SK-N-SH (cell line): Measurements from ENCODE around the gene KLHDC8A. TPM values are rescaled to one million over a fixed set of nuclear protein-coding genes. Genes with fewer than 3 reads are reported as not detected.

ENCODE experiments used
- CTCF ChIA-PET: fragments of 300-600, 350-600 bp; formaldehyde crosslinking; extraction: SDS; loops from one replicate; lab custom pipeline; 2021; lab: Yijun Ruan, JAX
- POLR2A ChIA-PET: fragments of 350-600 bp; sonication (Branson Sonifier 250); formaldehyde crosslinking; extraction: SDS; loops from one replicate; lab custom pipeline; 2020; ENCODE audit warnings: antibody characterized with exemption, inconsistent platforms; lab: Yijun Ruan, JAX
- DNase-seq: peaks from one replicate; pipeline ENCODE4 v3.0.0; 2012
- H2AFZ ChIP-seq: fragments of 200-600 bp; sonication (generic); 2 replicates; pipeline ENCODE4 v1.8.1; 2016; ENCODE audit warnings: antibody characterized with exemption, mild to moderate bottlenecking, low read depth
- H3F3A ChIP-seq: fragments of 200-600 bp; sonication (generic); replicated peaks from 2 replicates; pipeline ENCODE3; 2016; ENCODE audit warnings: antibody characterized with exemption, mild to moderate bottlenecking; ENCODE audit not compliant: insufficient read depth
- H3K27ac ChIP-seq, 2 experiments: fragments of 200-500 bp in 1 of 2; fragments of 200-600 bp in 1 of 2; sonication (Bioruptor generic) in 1 of 2; sonication (generic), shearing (Covaris generic) in 1 of 2; 2 replicates each; pipeline versions ENCODE4 v1.5.1 to v1.6.1; 2014 to 2016; ENCODE audit warnings: low read depth in 2 of 2, inconsistent platforms in 1 of 2, low read length in 1 of 2, mild to moderate bottlenecking in 1 of 2, mixed read lengths in 1 of 2
- H3K27me3 ChIP-seq: fragments of 200-600 bp; sonication (generic), shearing (Covaris generic); 2 replicates; pipeline ENCODE4 v1.6.1; 2016; ENCODE audit warnings: mixed run types; ENCODE audit not compliant: insufficient read depth
- H3K36me3 ChIP-seq, 2 experiments: fragments of 200-500 bp in 1 of 2; fragments of 200-600 bp in 1 of 2; sonication (Bioruptor generic) in 1 of 2; sonication (generic) in 1 of 2; replicated peaks in 1 of 2; 2 replicates each; pipeline versions ENCODE3 to v1.5.1; 2014 to 2016; ENCODE audit warnings: low read length in 1 of 2, mild to moderate bottlenecking in 1 of 2; ENCODE audit not compliant: insufficient read depth in 2 of 2, control insufficient read depth in 1 of 2
- H3K4me1 ChIP-seq, 2 experiments: fragments of 200-500 bp in 1 of 2; fragments of 200-600 bp in 1 of 2; sonication (Bioruptor generic) in 1 of 2; sonication (generic), shearing (Covaris generic) in 1 of 2; 2 replicates each; pipeline versions ENCODE4 v1.5.1 to v1.6.1; 2014 to 2016; ENCODE audit warnings: low read depth in 1 of 2, low read length in 1 of 2, mixed run types in 1 of 2; ENCODE audit not compliant: insufficient read depth in 2 of 2, control insufficient read depth in 1 of 2
- H3K4me2 ChIP-seq: fragments of 200-600 bp; sonication (generic), shearing (Covaris generic); 2 replicates; pipeline ENCODE4 v1.6.1; 2017; ENCODE audit warnings: mixed run types
- H3K4me3 ChIP-seq, 2 experiments: fragments of 200-500 bp in 1 of 2; fragments of 200-600 bp in 1 of 2; sonication (Bioruptor generic) in 1 of 2; sonication (generic), shearing (Covaris generic) in 1 of 2; 2 replicates each; pipeline versions ENCODE4 v1.5.1 to v1.8.1; 2014 to 2016; ENCODE audit warnings: low read depth in 2 of 2, inconsistent platforms in 1 of 2, low read length in 1 of 2, mild to moderate bottlenecking in 1 of 2, mixed read lengths in 1 of 2, moderate library complexity in 1 of 2
- H3K79me2 ChIP-seq: fragments of 200-600 bp; sonication (generic); 2 replicates; pipeline ENCODE4 v1.8.1; 2017; ENCODE audit warnings: mild to moderate bottlenecking; ENCODE audit not compliant: insufficient read depth
- H3K9ac ChIP-seq: fragments of 200-600 bp; sonication (generic); 2 replicates; pipeline ENCODE4 v1.6.1; 2017; ENCODE audit warnings: mixed run types
- H3K9me2 ChIP-seq: fragments of 200-600 bp; sonication (generic); 2 replicates; pipeline ENCODE4 v1.6.1; 2017; ENCODE audit warnings: mixed run types
- H3K9me3 ChIP-seq: fragments of 200-600 bp; sonication (generic); 2 replicates; pipeline ENCODE4 v1.6.1; 2017; ENCODE audit warnings: mixed run types, mild to moderate bottlenecking, moderate library complexity
- H4K20me1 ChIP-seq: fragments of 200-600 bp; sonication (generic); 2 replicates; pipeline ENCODE4 v1.6.1; 2017; ENCODE audit warnings: mild to moderate bottlenecking, mixed run types; ENCODE audit not compliant: insufficient read depth
- ELF1 ChIP-seq: IDR thresholded peaks from 2 replicates; pipeline ENCODE4 v1.4.0; 2012
- FOSL2 ChIP-seq: IDR thresholded peaks from 2 replicates; pipeline ENCODE4 v1.4.0; 2012; ENCODE audit warnings: low read depth, mild to moderate bottlenecking, moderate library complexity, borderline replicate concordance
- GABPA ChIP-seq: IDR thresholded peaks from 2 replicates; pipeline ENCODE4 v1.4.0; 2012; ENCODE audit warnings: low read depth, mild to moderate bottlenecking
- MXI1 ChIP-seq: IDR thresholded peaks from 2 replicates; pipeline ENCODE4 v1.6.1; 2012; ENCODE audit warnings: mild to moderate bottlenecking, low read depth, low read length, improper control_type of control experiment
- RFX5 ChIP-seq: IDR thresholded peaks from 2 replicates; pipeline ENCODE4 v1.6.1; 2012; ENCODE audit warnings: mild to moderate bottlenecking, improper control_type of control experiment, low read length
- RXRA ChIP-seq: IDR thresholded peaks from 2 replicates; pipeline ENCODE4 v1.4.0; 2012; ENCODE audit warnings: low read depth, mild to moderate bottlenecking, borderline replicate concordance
- SIN3A ChIP-seq: IDR thresholded peaks from 2 replicates; pipeline ENCODE4 v1.6.1; 2012; ENCODE audit warnings: low read depth, mild to moderate bottlenecking, low read length, moderate library complexity, borderline replicate concordance
- SMC3 ChIP-seq: IDR thresholded peaks from 2 replicates; pipeline ENCODE4 v1.6.1; 2012; ENCODE audit warnings: low read depth, low read length, improper control_type of control experiment
- TAF1 ChIP-seq: IDR thresholded peaks from 2 replicates; pipeline ENCODE4 v1.6.1; 2012; ENCODE audit warnings: low read depth, mild to moderate bottlenecking, low read length, moderate library complexity, borderline replicate concordance
- TCF12 ChIP-seq: IDR thresholded peaks from 2 replicates; pipeline ENCODE4 v1.4.0; 2012
- TEAD4 ChIP-seq: IDR thresholded peaks from 2 replicates; pipeline ENCODE4 v1.4.0; 2012; ENCODE audit warnings: mild to moderate bottlenecking, borderline replicate concordance; ENCODE audit not compliant: insufficient read depth
- YY1 ChIP-seq: IDR thresholded peaks from 2 replicates; pipeline ENCODE4 v1.4.0; 2012; ENCODE audit warnings: low read depth, mild to moderate bottlenecking
- WGBS: methylation state at CpG from one replicate; pipeline ENCODE4 v1.1.6; 2017; ENCODE audit warnings: low lambda C conversion rate; 5-methylcytosine and 5-hydroxymethylcytosine counted together
- polyA plus RNA-seq, 3 experiments: library from polyadenylated mRNA; depleted of rRNA; stranded (reverse); fragments of >200 nt; gene quantifications; 2 replicates each; pipeline ENCODE4 v1.2.3, GENCODE V29; 2012
- TF ChIP-seq, protein P1 (sequence below): fragments of 150-350 bp; IDR thresholded peaks from 2 replicates; pipeline ENCODE4 v1.6.1; 2016; ENCODE audit warnings: mild to moderate bottlenecking, low read depth, low read length
- TF ChIP-seq, protein P2 (sequence below): fragments of 150-350 bp; IDR thresholded peaks from 2 replicates; pipeline ENCODE4 v1.6.1; 2017; ENCODE audit warnings: antibody characterized with exemption, low read length, low read depth, borderline replicate concordance
- TF ChIP-seq, protein P3 (sequence below): IDR thresholded peaks from 2 replicates; pipeline ENCODE4 v1.4.0; 2012; ENCODE audit warnings: low read depth
- TF ChIP-seq, protein P4 (sequence below): fragments of 200-600 bp; sonication (generic); IDR thresholded peaks from 2 replicates; pipeline ENCODE4 v1.6.1; 2017; ENCODE audit warnings: antibody characterized with exemption, mild to moderate bottlenecking, moderate library complexity
- TF ChIP-seq, protein P5 (sequence below): IDR thresholded peaks from 2 replicates; pipeline ENCODE4 v1.4.0; 2012; ENCODE audit warnings: low read depth, borderline replicate concordance

The KLHDC8A gene
- polyA plus RNA-seq, 1 of the 3 experiments (the other 2 are of a cell fraction): 0.02 TPM

DNA sequence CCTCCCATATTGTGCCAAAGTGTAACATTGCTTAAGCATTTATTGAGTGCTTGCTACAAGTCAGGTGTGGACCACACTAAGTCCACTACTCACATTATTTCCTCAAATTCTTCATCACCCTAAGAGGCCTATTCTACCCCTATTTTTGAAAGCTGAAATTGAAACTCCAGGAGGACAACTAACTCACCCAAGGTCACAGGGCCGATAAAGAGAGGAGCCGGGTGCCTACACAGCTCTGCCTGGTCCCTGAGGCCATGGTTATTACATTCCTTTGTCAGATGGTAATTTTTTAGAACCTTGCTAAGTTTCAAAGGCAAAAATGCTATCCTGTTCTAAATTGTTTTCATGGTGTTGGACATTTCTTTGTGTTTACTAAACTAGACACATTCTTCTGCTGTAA is 24.2 kb upstream of the KLHDC8A start:
- POLR2A ChIA-PET: no interaction called here
- H3K9ac ChIP-seq: no peak overlapping the region

More for the DNA sequence above, 24.2 kb upstream of the KLHDC8A start:
- no peak overlapping the region for H3K4me2 ChIP-seq
- no peaks in the 10 kb centered on the region for H3K27me3 ChIP-seq
- TF ChIP-seq RXRA (no peak), FOSL2 (no peak), SIN3A (no peak), RFX5 (no peak), TCF12 (no peak), ELF1 (no peak), MXI1 (no peak), YY1 (no peak), TEAD4 (no peak), SMC3 (no peak), GABPA (no peak), TAF1 (no peak)
- TF ChIP-seq, protein P1, sequence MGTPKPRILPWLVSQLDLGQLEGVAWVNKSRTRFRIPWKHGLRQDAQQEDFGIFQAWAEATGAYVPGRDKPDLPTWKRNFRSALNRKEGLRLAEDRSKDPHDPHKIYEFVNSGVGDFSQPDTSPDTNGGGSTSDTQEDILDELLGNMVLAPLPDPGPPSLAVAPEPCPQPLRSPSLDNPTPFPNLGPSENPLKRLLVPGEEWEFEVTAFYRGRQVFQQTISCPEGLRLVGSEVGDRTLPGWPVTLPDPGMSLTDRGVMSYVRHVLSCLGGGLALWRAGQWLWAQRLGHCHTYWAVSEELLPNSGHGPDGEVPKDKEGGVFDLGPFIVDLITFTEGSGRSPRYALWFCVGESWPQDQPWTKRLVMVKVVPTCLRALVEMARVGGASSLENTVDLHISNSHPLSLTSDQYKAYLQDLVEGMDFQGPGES: no peak
- TF ChIP-seq, protein P2, sequence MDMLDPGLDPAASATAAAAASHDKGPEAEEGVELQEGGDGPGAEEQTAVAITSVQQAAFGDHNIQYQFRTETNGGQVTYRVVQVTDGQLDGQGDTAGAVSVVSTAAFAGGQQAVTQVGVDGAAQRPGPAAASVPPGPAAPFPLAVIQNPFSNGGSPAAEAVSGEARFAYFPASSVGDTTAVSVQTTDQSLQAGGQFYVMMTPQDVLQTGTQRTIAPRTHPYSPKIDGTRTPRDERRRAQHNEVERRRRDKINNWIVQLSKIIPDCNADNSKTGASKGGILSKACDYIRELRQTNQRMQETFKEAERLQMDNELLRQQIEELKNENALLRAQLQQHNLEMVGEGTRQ: no peak
- TF ChIP-seq, protein P3, sequence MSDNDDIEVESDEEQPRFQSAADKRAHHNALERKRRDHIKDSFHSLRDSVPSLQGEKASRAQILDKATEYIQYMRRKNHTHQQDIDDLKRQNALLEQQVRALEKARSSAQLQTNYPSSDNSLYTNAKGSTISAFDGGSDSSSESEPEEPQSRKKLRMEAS: no peak
- TF ChIP-seq, protein P4, sequence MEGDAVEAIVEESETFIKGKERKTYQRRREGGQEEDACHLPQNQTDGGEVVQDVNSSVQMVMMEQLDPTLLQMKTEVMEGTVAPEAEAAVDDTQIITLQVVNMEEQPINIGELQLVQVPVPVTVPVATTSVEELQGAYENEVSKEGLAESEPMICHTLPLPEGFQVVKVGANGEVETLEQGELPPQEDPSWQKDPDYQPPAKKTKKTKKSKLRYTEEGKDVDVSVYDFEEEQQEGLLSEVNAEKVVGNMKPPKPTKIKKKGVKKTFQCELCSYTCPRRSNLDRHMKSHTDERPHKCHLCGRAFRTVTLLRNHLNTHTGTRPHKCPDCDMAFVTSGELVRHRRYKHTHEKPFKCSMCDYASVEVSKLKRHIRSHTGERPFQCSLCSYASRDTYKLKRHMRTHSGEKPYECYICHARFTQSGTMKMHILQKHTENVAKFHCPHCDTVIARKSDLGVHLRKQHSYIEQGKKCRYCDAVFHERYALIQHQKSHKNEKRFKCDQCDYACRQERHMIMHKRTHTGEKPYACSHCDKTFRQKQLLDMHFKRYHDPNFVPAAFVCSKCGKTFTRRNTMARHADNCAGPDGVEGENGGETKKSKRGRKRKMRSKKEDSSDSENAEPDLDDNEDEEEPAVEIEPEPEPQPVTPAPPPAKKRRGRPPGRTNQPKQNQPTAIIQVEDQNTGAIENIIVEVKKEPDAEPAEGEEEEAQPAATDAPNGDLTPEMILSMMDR: no peak
- TF ChIP-seq, protein P5, sequence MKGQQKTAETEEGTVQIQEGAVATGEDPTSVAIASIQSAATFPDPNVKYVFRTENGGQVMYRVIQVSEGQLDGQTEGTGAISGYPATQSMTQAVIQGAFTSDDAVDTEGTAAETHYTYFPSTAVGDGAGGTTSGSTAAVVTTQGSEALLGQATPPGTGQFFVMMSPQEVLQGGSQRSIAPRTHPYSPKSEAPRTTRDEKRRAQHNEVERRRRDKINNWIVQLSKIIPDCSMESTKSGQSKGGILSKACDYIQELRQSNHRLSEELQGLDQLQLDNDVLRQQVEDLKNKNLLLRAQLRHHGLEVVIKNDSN: no peak
- peaks cover 1 to 6% of the 10 kb centered on the region in 2 experiments; a peak in 3 of 4 replicates for H3K4me1 ChIP-seq
- no peak overlapping the region for H3K27ac ChIP-seq
- CTCF ChIA-PET: interaction anchor here (0.5 to 3.6 kb wide), 8 partner anchors 15 to 143 kb away, joined by 3 to 18 read pairs (median 5); no protein-coding TSS in a partner anchor
- H3K36me3 ChIP-seq: no peaks in the 10 kb centered on the region
- H3K79me2 ChIP-seq: no peaks in the 10 kb centered on the region
- WGBS: 50% methylated on average over 2 of the region's 2 CpGs
- no peak for DNase-seq
- H4K20me1 ChIP-seq: no peaks in the 10 kb centered on the region
- H3F3A ChIP-seq: peaks cover 6% of the 10 kb centered on the region
- H2AFZ ChIP-seq: no peak overlapping the region
- H3K9me3 ChIP-seq: no peaks in the 10 kb centered on the region
- no peak overlapping the region for H3K4me3 ChIP-seq
- H3K9me2 ChIP-seq: no peaks in the 10 kb centered on the region
